ENCODE results near the gene MRPS9. TPM values are rescaled to one million over a fixed set of nuclear protein-coding genes. Genes with fewer than 3 reads are reported as not detected.

The MRPS9 gene
- total and polyA plus RNA-seq, 2 of the 13 experiments (the other 11 are each of a cell fraction or from before 2014, with no cell fraction given): 31.2 to 91.8 TPM

GRCh38 chr2:105037572-105038382 lies at the start of gene MRPS9 (continued):
- no peak for TF ChIP-seq CEBPZ (IDR thresholded peaks at IDR 0.05; ENCODE audit: low read length)
- 0 out of 2 replicates have a peak, but pooled peaks have one; percentile 5 for TF ChIP-seq ZBTB21 (CRISPR knock-in tag; IDR thresholded peaks at IDR 0.05)
- no peak for TF ChIP-seq PHB2 (IDR thresholded peaks at IDR 0.05; ENCODE audit: partially characterized antibody)
- TF ChIP-seq FOXA1 (IDR thresholded peaks at IDR 0.05): no peak
- TF ChIP-seq FOXA1 (CRISPR knock-in tag; IDR thresholded peaks at IDR 0.05): no peak
- no peak for TF ChIP-seq HNRNPUL1 (IDR thresholded peaks at IDR 0.05; ENCODE audit: low read depth, low read length)
- TF ChIP-seq ZNF343 (CRISPR knock-in tag; IDR thresholded peaks at IDR 0.05): peak; percentile 72; the same call in 1 of the 2 replicates
- TF ChIP-seq SALL1 (CRISPR knock-in tag; IDR thresholded peaks at IDR 0.05): peak; percentile 73
- peak; percentile 81 for TF ChIP-seq KAT8 (CRISPR knock-in tag; IDR thresholded peaks at IDR 0.05)
- TF ChIP-seq IRX3 (CRISPR knock-in tag; IDR thresholded peaks at IDR 0.05; ENCODE audit: borderline replicate concordance, low read depth): peak; percentile 67; the same call in 1 of the 2 replicates
- TF ChIP-seq ZNF609 (CRISPR knock-in tag; IDR thresholded peaks at IDR 0.05; ENCODE audit: borderline replicate concordance): peak; percentile 48; the same call in 1 of the 2 replicates
- no peak for TF ChIP-seq ZBTB37 (CRISPR knock-in tag; IDR thresholded peaks at IDR 0.05)
- TF ChIP-seq FOXO4 (CRISPR knock-in tag; conservative IDR thresholded peaks at IDR 0.05): no peak
- peak; percentile 96 for TF ChIP-seq BCL3 (CRISPR knock-in tag; IDR thresholded peaks at IDR 0.05)
- TF ChIP-seq ZNF816 (CRISPR knock-in tag; IDR thresholded peaks at IDR 0.05; ENCODE audit: borderline replicate concordance): peak; percentile 89; the same call in 1 of the 2 replicates
- peak; percentile 84; the same call in 1 of the 2 replicates for TF ChIP-seq ZNF337 (CRISPR knock-in tag; IDR thresholded peaks at IDR 0.05; ENCODE audit: borderline replicate concordance, low read depth)

All from HepG2 (cell line).